PFSK-1 (cell line): Measurements from ENCODE around the gene ECEL1. TPM values are rescaled to one million over a fixed set of nuclear protein-coding genes. Genes with fewer than 3 reads are reported as not detected.

Experiments used
- FOXP2 ChIP-seq: optimal IDR thresholded peaks from 2 replicates; pipeline ENCODE3; 2011; ENCODE audit warnings: borderline replicate concordance, control low read depth, inconsistent platforms; ENCODE audit not compliant: insufficient read depth; ENCODE audit errors: extremely low read length, extremely low read depth
- POLR2AphosphoS5 ChIP-seq: IDR thresholded peaks from 2 replicates; pipeline ENCODE4 v1.6.1; 2012; ENCODE audit warnings: low read depth, mild to moderate bottlenecking, control low read depth, low read length, moderate library complexity
- SIN3A ChIP-seq: IDR thresholded peaks from 2 replicates; pipeline ENCODE4 v1.6.1; 2012; ENCODE audit warnings: mild to moderate bottlenecking, low read length, moderate library complexity, borderline replicate concordance; ENCODE audit not compliant: insufficient read depth
- TAF1 ChIP-seq: IDR thresholded peaks from 2 replicates; pipeline ENCODE4 v1.6.1; 2012; ENCODE audit warnings: low read length, control low read depth, borderline replicate concordance; ENCODE audit not compliant: insufficient read depth
- polyA plus RNA-seq: library from polyadenylated mRNA; unstranded; fragments of >200 nt; gene quantifications from one replicate; pipeline ENCODE4 v1.2.1, GENCODE V29; 2012; ENCODE audit warnings: low read depth, missing spikeins; ENCODE audit not compliant: insufficient read length
- TF ChIP-seq, protein P1 (sequence below), 2 experiments: IDR thresholded peaks; 2 replicates each; pipeline versions ENCODE4 v1.6.1 to v1.8.0; 2011 to 2012; ENCODE audit warnings: low read depth in 2 of 2, low read length in 2 of 2, control low read depth in 1 of 2, inconsistent platforms in 1 of 2, mild to moderate bottlenecking in 1 of 2, moderate library complexity in 1 of 2; ENCODE audit not compliant: insufficient read depth in 1 of 2

The ECEL1 gene, protein sequence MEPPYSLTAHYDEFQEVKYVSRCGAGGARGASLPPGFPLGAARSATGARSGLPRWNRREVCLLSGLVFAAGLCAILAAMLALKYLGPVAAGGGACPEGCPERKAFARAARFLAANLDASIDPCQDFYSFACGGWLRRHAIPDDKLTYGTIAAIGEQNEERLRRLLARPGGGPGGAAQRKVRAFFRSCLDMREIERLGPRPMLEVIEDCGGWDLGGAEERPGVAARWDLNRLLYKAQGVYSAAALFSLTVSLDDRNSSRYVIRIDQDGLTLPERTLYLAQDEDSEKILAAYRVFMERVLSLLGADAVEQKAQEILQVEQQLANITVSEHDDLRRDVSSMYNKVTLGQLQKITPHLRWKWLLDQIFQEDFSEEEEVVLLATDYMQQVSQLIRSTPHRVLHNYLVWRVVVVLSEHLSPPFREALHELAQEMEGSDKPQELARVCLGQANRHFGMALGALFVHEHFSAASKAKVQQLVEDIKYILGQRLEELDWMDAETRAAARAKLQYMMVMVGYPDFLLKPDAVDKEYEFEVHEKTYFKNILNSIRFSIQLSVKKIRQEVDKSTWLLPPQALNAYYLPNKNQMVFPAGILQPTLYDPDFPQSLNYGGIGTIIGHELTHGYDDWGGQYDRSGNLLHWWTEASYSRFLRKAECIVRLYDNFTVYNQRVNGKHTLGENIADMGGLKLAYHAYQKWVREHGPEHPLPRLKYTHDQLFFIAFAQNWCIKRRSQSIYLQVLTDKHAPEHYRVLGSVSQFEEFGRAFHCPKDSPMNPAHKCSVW
- 0.41 TPM for polyA plus RNA-seq

DNA sequence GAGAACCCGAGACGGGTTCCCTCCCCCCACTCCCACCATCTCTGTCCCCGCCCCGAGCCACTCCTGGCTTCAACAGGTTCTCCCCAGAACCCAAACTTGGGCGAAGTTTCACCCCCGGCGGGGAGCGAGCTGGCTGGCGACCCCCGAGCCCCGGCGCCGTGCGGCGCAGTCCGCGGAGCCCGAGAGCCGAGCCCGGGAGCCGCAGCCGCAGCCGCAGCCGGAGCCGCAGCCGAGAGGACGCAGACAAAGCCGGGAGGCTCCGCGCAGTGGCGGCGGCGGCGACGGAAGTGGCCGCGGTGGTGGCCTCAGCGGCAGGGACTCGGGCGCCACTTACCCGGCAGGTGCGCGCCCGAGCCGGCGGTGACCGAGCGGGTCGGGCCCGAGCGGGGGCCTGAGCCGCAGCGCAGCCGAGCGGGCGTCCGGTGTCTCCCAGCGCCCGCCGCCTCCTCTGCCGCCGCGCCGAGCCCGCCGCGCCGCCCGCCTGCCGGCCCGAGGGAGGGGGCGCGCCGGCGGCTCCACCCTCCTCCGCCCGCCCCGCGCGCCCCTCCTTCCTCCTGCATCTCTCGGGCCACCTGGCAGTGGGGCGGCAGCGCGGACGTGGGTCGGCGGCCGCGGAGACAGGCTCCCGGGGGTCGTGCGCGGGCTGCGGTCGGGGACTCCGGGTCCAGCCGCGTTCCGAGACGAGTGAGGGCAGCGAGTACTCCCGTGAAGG is at the start of gene ECEL1:
Gene ECEL1, minus strand, starts transcription at position 450 of the 712 bp plus-strand sequence. CDS start 1,181 bp downstream, outside the sequence.
- no peak for TF ChIP-seq TAF1
- TF ChIP-seq, protein P1, sequence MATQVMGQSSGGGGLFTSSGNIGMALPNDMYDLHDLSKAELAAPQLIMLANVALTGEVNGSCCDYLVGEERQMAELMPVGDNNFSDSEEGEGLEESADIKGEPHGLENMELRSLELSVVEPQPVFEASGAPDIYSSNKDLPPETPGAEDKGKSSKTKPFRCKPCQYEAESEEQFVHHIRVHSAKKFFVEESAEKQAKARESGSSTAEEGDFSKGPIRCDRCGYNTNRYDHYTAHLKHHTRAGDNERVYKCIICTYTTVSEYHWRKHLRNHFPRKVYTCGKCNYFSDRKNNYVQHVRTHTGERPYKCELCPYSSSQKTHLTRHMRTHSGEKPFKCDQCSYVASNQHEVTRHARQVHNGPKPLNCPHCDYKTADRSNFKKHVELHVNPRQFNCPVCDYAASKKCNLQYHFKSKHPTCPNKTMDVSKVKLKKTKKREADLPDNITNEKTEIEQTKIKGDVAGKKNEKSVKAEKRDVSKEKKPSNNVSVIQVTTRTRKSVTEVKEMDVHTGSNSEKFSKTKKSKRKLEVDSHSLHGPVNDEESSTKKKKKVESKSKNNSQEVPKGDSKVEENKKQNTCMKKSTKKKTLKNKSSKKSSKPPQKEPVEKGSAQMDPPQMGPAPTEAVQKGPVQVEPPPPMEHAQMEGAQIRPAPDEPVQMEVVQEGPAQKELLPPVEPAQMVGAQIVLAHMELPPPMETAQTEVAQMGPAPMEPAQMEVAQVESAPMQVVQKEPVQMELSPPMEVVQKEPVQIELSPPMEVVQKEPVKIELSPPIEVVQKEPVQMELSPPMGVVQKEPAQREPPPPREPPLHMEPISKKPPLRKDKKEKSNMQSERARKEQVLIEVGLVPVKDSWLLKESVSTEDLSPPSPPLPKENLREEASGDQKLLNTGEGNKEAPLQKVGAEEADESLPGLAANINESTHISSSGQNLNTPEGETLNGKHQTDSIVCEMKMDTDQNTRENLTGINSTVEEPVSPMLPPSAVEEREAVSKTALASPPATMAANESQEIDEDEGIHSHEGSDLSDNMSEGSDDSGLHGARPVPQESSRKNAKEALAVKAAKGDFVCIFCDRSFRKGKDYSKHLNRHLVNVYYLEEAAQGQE (IDR thresholded peaks at IDR 0.05; ENCODE audit: insufficient read depth in 1 of 2, low read depth in 2 of 2, low read length in 2 of 2), result no peak
- no peak for TF ChIP-seq FOXP2
- TF ChIP-seq POLR2AphosphoS5, result no peak
- no peak for TF ChIP-seq SIN3A

DNA sequence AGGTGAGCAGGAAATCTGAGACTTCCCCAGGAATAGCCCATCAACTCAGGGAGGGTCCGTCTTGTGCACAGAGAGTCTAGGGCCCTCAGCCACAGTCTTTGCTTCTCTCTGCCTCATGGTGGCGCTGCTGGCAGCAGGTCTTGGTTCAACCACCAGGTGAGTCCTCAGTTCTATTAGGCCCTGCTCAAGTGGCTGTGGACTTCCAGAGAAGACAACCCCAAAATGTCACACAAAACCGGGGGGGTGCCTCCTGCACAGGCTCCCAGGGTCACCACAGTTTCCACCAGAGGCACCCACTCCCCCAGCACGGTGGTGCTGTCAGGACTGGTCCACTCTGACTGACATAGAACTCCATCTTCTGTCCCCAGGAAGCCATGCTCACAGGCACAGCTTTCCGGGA is 49.4 kb upstream of the ECEL1 start:
- TF ChIP-seq POLR2AphosphoS5 (no peak), TAF1 (no peak), SIN3A (no peak), FOXP2 (no peak)
- TF ChIP-seq, protein P1 (IDR thresholded peaks at IDR 0.05; ENCODE audit: insufficient read depth in 1 of 2, low read depth in 2 of 2, low read length in 2 of 2), result no peak

DNA sequence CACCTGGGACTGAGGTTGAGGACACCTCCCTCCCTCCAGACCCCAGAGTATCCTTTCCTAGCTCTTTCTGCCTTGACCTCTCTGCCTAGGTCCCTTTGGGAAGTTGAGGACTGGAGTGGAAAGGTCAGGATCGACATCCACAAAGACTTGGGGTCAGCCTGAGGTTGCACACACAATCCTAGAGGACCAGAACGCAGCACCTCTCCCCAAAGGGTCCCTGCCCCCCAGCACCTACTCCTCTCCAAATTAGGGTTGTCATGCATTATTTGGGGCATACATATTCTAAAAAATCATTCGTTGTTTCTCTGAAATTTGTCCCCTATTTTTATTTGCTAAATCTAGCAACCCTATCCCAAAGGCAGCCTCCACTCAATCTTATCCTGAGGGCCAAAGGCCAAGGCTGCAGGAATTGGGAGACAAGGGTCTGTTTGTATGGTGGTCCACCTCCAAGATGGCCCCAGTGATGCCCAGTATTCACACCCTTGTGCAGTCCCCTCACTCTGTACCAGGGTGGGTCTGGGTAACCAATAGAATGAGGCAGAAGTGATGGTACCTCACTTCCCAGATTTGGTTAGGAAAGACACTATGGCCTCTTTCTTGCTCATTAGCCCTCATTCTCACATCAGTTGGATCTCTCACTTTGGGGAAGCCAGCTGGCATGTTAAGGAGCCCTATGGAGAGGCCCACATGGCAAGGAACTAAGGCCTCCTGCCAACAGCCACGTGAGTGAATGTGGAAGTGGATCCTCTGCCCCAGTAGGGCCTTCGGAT is 48.3 kb upstream of the ECEL1 start:
- TF ChIP-seq POLR2AphosphoS5 (no peak), TAF1 (no peak)
- TF ChIP-seq, protein P1 (IDR thresholded peaks at IDR 0.05; ENCODE audit: insufficient read depth in 1 of 2, low read depth in 2 of 2, low read length in 2 of 2), result no peak

DNA sequence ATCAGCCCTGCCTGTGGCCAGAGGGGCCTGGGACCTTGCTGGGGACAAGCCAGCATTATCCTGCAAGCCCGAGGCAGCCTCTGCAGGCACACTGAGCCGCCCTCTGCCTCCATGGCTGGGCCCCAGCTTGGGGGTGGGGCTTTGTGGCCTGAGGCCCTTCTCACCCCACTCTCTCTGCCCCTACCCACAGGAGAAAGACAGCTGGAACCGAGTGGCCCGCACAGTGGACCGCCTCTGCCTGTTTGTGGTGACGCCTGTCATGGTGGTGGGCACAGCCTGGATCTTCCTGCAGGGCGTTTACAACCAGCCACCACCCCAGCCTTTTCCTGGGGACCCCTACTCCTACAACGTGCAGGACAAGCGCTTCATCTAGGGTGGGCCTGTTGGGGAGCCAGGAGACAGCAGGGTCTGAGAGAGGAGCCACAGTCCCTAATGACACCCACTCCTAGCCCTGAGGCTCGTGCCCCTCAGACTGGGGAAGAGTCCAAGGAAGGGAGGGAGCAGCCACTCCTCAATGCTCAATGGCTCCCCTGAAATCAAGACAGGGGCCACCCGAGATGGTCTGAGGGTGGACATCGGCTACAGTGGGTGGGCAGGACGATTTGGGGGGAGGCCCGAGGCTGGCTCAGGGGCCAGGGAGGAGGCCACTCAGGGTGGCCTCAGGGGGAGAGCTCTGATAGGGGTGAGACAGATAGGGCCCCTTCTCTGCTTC is 47.5 kb upstream of the ECEL1 start:
- TF ChIP-seq POLR2AphosphoS5 (no peak), FOXP2 (no peak), SIN3A (no peak), TAF1 (no peak)
- TF ChIP-seq, protein P1 (IDR thresholded peaks at IDR 0.05; ENCODE audit: insufficient read depth in 1 of 2, low read depth in 2 of 2, low read length in 2 of 2), result no peak
